Measurements from ENCODE around the gene EIF4E1B.
"Not testable (repeated sequence)": the region's sequence is repeated elsewhere in the genome, so short reads cannot be mapped to it uniquely, and the experiment has no call there.

EIF4E1B gene, protein sequence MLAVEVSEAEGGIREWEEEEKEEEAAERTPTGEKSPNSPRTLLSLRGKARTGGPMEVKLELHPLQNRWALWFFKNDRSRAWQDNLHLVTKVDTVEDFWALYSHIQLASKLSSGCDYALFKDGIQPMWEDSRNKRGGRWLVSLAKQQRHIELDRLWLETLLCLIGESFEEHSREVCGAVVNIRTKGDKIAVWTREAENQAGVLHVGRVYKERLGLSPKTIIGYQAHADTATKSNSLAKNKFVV

DNA sequence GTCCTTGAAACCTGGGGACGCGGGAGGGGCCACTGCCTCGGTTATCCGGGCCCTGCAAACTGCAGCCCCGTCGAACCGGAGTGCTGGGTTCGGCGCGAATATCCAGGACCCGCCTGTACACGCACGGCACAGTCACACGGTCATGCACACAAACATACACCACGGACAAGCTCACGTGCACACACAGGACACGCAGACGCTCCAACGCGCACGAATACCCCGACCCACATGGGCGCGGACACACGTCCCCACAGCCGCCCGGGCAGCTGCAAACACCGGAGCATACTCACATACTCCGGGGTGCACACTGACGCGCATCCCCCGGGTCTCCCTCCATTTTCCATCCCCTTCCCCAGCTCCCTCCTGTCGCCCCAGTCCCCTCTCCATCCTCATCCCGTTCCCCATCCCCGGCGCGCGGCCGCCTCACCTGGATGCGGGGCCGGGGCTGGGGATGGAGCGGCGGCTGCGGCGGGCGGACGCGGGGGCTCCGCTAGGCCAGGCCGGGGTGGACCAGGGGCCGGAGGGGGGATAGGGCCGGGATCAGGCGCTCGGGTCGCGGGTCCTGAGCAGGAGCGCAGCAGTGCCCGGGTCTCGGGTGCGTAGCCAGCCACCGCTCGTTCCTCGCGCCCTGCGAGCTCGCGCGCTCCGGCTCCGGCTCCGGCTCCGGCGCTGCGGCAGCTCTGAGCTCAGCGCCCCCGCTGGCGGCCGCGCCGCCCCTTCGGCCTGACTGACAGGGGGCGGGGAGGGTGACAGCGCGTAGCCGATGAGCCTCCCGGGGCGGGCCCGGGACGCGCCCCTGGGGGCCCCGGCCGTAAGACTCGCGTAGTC is at the start of gene EIF4E1B, which contains the start of gene SNCB:
Gene EIF4E1B (plus strand): TSS at position 823 of the 828 bp plus-strand sequence. CDS start 12,113 bp downstream, outside the sequence.
Gene SNCB (minus strand): TSS at position 682 of the 828 bp plus-strand sequence. CDS start 880 bp downstream, outside the sequence.
- peak in 1 of 2 donors; percentile 60 for DNase-seq (ENCODE audit: low read depth in 2 of 2)

DNA sequence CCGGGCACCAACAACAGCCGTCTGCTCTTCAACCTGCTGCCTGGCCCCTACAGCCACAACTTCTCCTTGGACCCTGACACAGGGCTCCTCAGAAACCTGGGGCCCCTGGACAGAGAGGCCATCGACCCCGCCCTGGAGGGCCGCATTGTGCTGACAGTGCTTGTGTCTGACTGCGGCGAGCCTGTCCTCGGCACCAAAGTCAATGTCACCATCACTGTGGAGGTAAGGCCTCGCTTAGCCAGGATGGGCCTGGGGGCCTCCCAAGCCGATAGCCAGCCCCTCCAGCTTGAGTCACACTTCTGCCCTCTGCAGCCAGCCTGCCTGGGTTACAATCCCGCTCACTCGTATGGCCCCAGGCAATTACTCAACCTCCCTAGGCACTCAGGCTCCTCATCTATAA is 49.1 kb upstream of the EIF4E1B start:
- DNase-seq (ENCODE audit: low read depth in 2 of 2), result no peak

DNA sequence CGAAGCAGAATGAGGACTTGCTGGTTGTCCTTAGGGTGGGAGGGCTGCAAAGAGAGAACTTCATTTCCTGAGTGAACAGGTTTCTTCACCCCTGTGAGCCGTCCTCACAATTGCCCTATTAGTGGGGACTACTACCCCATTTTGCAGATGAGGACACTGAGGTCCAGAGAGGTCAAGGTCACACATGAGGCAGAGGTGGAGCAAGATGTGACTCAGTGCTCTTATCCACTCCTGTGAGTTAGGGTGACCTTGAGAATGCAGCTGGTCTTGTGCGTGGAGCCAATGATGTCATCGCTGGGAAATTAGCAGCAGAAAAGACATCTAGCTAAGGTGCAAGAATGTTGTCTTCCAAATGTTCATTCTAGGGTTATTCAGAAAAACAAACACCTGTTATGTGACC is 47.4 kb upstream of the EIF4E1B start:
- no peak for DNase-seq (ENCODE audit: low read depth in 2 of 2)

DNA sequence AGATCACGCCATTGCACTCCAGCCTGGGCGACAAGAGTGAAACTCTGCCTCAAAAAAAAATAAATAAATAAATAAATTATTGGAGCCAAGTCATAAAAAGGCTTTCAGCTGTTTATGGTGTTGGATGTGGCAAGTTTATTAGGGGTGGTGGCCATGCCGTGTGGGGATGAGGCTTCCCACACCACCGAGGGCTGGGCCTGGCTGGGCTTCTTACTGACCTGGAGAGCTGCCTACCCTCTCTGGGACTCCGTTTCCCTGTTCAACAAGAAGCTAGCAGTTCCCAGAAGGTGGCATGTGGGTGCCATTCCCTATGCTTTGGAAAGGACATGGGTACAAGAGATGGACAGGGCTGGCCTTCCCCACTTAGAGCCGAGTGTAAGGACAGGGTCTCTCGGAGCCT is 43.1 kb upstream of the EIF4E1B start:
- no peak for DNase-seq (ENCODE audit: low read depth in 2 of 2)

DNA sequence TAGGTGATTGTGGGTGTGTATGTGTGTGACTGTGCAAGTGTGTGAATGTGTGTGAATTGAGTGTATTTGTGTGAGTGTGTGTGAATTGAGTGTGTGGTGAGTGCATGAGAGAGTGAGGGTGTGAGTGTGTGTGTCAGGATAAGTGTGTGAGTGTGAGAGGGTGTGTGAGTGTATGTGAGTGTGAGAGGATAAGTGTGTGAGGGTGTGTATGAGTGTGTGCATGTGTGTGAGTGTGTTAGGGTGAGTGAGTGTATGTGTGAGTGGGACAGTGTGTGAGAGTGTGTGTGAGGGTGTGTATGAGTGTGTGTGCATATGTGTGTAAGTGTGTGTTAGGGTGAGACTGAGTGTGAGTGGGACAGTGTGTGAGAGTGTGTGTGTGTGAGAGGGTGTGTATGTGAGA is 42.2 kb upstream of the EIF4E1B start:
- no peak for DNase-seq (ENCODE audit: low read depth in 2 of 2)

DNA sequence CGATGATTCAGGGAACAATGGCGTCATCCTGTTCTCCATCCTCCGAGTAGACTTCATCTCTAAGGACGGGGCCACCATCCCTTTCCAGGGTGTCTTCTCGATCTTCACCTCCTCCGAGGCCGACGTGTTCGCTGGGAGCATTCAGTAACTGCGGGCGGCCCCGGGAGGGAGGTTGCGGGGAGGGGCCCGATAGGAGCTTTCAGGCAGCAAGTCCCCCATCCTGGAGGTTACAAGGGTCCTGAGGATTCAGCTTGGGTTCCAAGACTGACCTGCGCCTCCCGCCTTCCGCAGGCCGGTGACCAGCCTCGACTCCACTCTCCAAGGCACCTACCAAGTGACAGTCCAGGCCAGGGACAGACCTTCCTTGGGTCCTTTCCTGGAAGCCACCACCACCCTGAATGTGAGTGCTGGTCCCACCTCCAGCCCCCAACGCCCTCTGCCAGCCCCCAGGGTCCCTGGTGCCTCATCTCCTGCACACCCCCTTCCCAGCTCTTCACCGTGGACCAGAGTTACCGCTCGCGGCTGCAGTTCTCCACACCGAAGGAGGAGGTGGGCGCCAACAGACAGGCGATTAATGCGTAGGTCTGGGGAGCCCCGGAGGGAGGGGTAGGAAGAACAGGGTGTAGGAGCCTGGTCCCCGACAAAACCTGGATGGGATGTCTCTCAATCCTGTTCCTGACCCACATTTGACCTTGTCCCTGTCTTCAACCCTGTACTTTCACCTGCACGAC is 41.3 kb upstream of the EIF4E1B start:
- DNase-seq (ENCODE audit: low read depth in 2 of 2), result no peak

DNA sequence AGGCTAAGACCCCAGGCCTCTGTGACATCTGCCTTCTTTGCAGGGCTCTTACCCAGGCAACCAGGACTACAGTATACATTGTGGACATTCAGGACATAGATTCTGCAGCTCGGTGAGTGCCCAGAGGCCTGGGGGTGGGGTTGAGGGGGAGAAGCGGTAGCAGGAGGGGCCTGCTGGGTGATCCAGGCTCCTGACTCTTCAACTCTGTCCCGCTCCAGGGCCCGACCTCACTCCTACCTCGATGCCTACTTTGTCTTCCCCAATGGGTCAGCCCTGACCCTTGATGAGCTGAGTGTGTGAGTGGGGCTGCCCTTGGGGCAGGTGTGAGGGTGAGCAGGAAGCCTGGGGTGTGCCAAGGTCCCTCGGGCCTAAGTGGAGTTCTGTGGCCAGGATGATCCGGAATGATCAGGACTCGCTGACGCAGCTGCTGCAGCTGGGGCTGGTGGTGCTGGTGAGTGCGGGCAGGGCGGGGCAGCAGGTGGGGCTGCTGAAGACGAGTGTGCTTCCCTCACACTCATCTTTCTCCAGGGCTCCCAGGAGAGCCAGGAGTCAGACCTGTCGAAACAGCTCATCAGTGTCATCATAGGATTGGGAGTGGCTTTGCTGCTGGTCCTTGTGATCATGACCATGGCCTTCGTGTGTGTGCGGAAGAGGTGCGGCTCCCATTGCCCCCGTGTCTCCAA is 40.3 kb upstream of the EIF4E1B start:
- DNase-seq (ENCODE audit: low read depth in 2 of 2), result no peak

DNA sequence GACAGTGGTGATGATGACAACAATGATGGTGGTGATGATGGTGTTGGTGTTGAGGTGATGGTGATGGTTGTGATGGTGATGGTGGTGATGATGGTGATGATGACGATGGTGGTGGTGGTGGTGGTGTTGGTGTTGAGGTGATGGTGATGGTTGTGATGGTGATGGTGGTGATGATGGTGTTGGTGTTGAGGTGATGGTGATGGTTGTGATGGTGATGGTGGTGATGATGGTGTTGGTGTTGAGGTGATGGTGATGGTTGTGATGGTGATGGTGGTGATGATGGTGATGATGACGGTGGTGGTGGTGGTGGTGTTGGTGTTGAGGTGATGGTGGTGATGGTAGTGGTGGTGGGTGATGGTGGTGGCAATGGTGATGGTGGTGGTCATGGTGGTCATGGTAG is 38.8 kb upstream of the EIF4E1B start:
- DNase-seq (ENCODE audit: low read depth in 2 of 2), result not testable (repeated sequence)

DNA sequence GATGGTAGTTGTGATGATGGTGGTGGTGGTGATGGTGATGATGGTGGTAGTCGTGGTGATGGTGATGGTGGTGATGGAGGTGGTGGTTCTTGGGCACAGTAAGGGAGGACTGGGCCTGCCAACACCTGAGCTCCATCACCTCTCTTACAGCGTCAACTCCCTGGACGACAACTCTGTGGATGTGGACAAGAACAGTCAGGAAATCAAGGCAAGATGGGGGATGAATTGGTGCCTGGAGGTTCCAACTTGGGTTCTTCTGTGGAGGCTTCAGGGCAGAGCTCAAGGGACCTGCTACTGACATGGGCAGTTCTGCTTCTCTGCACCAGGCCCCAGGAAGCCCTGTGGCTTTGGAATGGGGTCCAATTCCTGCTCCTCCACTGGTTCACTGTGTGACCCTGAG is 37.9 kb upstream of the EIF4E1B start:
- no peak for DNase-seq (ENCODE audit: low read depth in 2 of 2)

DNA sequence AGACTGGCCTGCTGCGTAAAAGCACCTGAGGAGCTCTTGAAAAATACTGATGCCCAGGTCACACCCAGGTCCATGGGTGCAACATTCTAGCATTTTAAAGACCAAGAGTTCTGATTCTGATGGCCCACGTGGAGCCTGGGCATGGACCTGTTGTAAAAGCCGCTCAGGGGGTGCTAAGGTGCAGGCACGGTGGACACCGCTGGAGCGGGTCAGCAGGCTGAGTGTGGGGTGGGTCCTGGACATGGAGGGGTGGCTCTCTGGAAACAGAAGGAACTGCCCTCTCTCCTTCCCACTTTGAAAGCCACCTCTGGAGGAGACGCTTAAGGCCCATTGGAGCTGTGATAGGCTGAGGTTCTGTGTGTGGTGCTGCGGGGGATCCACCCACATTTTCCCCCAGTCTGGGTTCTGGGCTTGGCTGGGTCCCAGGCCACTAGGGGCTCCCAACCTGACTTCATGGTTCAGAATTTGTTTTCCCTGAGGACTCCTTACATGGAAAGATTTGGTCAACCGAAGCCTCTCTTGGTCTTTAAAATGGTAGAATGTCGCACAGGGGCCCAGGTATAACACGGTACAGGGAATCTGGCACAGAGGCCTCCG is 37.1 kb upstream of the EIF4E1B start:
- DNase-seq (ENCODE audit: low read depth in 2 of 2), result no peak

DNA sequence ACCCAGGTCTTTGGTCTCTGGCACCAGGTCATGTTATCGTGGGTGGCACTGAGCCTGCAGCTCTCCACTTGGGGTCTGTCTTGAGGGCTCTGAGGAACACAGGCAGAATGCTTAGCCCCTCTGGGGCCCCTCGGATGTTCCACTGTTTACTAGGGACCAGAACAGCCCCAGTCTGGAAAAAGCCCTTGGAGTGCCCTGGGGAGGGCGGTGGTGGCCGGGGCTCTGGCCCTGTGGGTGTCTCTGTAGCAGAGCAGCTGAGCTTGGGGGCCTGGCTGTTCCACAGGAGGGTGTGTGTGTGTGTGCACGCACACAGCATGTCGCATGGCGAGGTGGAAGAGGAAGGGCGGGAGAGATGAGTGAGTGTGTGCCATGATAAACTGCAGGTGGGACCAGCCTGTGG is 35.9 kb upstream of the EIF4E1B start:
- DNase-seq (ENCODE audit: low read depth in 2 of 2), result no peak

DNA sequence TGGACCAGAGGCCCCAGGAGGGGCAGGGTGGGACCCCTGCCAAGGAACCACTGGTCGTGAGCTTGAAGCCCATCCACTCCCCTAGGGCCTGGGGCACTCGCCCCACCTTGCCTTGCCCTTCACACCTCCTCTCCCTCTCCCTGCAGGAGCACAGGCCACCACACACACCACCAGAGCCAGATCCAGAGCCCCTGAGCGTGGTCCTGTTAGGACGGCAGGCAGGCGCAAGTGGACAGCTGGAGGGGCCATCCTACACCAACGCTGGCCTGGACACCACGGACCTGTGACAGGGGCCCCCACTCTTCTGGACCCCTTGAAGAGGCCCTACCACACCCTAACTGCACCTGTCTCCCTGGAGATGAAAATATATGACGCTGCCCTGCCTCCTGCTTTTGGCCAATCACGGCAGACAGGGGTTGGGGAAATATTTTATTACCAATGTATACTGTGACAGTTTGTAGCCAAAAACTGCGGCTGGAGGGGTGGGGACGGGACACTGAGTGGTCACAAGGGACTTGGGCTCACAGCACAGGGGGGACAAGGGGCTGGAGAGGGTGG is 35.0 kb upstream of the EIF4E1B start:
- DNase-seq (ENCODE audit: low read depth in 2 of 2), result no peak

DNA sequence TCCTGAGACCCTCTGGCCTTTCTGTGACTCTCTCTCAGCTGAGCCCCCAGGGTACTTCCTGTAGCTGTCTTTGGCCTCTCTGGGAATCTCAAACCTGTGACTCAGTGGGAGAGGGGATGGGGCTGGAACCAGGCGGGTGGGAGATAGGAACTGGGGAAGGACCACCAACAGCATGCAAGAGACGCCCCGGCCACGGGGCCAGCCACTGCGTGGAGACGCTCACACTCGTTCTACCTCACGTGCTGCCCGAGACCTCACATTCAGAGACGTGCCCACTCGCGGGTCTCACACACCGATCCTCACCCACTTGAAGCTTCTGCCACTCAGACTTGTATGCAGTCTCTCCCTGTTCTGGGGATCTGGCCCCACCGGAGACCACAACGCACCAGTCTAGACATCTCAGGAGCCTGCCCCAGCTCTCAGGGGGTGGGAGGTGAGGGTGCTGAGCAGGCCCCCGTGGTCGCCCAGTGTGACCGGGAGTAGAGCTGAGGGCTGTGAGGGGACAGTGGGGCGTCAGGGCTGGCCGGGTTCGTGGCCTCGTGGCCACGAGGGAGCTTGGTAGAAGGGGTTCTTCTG is 34.3 kb upstream of the EIF4E1B start:
- no peak for DNase-seq (ENCODE audit: low read depth in 2 of 2)

DNA sequence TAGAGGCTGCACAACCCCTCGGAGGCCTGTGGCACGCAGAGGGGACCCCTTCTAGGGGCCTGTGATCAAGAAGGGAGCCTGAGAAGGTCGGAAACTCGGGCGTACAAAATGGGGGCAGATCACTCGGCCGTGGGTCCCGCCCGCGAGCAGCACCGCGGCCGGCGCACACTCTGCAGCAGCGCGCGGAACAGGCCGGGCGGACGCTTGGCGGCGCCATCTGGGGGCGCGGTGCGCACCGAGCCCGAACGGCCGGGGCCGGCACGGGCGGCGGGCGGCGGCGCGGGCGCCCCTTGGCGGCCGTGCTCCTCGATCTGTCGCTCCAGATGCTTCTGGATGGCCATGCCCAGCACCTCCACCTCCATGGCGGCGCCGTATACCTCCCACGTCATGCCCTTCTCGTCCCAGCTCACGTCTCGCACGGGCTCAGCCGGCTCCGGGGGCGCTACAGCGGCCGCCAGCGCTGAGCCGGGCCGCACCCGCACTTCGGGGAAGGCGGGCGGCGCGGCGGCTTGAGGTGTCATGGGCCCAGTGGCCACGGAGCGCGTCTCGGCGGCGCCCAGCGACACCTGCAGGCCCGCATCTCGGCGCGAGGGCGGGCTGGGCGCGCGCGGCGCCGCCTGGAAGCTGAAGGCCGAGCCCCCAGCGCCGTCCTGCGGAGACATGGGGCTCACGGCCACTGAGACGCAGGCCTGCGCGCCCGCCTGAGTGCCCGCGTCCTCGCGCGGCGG is 33.6 kb upstream of the EIF4E1B start:
- peak; percentile 37 to 55 for DNase-seq (ENCODE audit: low read depth in 2 of 2)

DNA sequence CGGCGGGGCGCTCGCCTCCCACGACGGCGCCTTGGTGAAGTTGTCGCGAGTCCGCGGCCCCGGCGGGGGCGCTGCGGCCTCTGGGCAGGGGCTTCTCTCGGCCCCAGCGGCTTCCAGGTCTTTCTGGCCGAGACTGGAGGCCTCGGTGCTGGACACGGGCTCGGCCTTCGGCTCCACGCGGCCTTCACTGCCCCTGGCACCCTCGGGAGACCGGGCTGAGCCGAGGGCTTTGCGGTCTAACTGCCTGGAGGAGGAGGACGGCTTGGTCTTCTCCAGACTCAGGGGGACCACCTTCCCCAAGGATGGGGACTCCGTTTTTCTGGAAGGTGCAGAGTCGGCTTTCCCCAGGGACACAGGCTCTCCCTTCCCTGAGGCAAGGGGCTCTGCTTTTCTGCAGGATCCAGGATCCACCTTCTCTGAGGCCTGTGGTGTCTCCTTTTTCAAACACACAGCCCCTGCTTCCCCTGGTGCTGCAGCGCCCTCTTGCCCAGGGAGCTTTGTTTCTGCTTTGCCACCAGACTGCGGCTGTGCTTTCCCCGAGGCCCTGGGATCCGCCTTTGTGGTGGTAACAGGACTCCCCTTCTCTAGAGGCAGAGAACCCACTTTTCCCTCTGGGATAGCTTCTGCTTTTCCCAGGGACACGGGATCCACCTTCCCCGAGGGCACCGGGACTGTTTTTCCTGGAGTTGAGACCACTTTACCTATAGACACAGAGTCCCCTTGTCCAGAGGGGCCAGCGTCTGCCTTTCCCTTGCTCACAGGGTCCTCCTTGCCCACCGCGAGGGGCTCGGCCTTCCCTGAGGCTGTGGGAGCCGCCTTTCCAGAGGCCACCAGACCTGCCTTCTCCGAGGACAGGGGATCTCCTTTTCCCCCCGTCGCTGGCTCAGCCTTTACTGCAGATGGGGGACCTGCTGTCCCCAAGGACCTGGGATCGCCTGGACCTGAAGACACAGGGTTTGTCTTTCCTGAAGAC is 32.8 kb upstream of the EIF4E1B start:
- DNase-seq (ENCODE audit: low read depth in 2 of 2), result no peak

DNA sequence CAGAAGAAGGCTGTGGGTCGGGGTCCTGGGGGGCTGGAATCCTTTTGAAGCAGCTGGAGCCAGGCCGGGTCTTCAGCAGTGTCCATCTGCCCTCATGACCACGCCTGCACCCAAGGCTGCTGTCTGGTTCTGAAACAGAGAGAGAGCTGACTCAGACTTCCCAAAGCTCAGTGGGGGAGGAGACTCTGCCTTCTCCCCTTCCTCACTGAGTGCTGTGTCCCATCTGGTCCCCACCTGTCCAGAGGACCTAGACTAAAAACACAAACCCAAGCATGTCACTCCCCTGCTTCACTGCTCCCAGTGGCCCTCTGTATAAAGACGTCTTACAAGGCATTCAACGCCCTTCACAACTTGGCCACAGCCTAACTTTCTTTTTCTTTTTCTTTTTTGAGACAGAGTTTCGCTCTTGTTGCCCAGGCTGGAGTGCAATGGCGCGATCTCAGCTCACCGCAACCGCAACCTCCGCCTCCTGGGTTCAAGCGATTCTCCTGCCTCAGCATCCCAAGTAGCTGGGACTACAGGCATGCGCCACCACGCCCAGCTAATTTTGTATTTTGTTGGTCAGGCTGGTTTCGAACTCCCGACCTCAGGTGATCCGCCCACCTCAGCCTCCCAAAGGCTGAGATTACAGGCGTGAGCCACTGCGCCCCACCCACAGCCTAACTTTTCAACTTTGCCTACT is 30.6 kb upstream of the EIF4E1B start:
- not testable (repeated sequence) for DNase-seq (ENCODE audit: low read depth in 2 of 2)

DNA sequence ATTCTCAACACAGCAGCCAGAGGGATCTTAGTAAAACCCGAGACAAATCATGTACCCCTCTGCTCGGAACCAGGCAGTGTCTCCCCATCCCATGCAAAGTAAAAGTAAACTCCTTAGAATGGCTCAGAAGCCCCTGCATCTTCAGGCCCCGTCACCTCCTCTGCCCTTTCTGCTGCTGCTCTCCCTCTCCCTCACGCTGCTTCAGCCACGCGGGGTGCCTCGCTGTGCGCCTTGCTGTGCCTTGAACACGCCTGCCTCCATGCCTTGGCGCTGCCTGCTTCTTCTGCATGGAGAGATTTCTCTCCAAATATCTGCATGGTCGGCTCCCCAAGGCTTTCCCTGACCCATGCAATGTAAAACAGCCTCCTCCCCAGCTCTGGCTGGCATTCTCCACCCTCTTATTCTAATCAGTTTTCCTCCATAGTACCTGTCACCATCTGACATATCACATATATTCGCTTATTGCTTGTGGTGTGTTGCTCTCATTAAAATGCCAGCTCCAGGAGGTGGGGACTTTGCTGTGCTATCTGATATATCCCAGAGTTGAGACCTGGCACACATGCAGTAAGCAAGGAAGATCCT is 28.5 kb upstream of the EIF4E1B start:
- DNase-seq (ENCODE audit: low read depth in 2 of 2), result no peak

DNA sequence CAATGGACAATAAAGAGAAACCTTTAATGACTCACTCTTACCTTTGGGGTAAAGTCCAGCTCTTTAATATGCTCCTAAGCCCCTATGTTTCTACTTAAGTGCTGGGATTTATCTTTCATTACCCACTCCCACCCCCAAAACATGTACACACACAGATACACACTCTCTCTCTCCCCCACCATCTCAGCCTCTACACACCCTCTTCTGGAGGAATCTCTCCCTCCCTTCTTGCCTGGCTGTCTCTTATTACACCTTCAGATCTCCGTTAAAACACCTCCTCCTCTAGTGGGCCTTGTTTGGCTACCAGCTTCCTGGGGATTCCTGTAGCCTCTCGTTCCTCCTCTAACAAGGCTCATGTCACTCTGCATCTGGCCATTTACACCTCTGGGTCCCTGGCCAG is 27.4 kb upstream of the EIF4E1B start:
- no peak for DNase-seq (ENCODE audit: low read depth in 2 of 2)
